GM04503 (cell line): ENCODE measurements around the gene NPY2R.

Experiments
- DNase-seq: peaks from one replicate; pipeline ENCODE4 v3.0.0-alpha.2; 2012; ENCODE audit warnings: low read depth

NPY2R gene, protein sequence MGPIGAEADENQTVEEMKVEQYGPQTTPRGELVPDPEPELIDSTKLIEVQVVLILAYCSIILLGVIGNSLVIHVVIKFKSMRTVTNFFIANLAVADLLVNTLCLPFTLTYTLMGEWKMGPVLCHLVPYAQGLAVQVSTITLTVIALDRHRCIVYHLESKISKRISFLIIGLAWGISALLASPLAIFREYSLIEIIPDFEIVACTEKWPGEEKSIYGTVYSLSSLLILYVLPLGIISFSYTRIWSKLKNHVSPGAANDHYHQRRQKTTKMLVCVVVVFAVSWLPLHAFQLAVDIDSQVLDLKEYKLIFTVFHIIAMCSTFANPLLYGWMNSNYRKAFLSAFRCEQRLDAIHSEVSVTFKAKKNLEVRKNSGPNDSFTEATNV

DNA sequence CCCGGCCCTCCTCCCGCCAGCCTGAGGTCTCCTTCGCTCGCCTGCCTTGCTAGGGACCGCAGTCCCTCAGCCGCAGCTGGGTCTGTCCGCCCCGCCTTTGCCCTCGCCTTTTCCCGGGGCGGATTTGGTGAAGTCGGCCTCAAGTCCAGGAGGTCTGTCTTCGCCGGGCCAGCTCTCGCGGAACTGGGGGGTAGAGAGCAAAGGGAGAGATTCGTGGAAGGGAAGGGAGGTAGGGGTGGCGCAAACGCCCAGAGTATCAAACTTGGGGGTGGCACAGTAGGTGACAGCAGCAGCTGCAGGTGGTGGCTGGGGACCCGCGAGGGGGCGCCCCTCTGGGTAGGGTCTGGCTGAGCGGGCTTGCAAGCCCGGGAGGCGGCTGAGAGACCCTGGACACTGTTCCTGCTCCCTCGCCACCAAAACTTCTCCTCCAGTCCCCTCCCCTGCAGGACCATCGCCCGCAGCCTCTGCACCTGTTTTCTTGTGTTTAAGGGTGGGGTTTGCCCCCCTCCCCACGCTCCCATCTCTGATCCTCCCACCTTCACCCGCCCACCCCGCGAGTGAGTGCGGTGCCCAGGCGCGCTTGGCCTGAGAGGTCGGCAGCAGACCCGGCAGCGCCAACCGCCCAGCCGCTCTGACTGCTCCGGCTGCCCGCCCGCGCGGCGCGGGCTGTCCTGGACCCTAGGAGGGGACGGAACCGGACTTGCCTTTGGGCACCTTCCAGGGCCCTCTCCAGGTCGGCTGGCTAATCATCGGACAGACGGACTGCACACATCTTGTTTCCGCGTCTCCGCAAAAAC lies at the start of gene NPY2R:
TSS of gene NPY2R (plus strand) at position 379 of the 797 bp plus-strand sequence. CDS start 5,304 bp downstream, outside the sequence.
- no peak for DNase-seq

- DNase-seq, result no peak
These were observed 47.1 kb upstream of the NPY2R start for GRCh38 chr4:155161357-155161756.

GRCh38 chr4:155164718-155165117 lies 43.7 kb upstream of the NPY2R start:
- no peak for DNase-seq

- DNase-seq, result no peak
These were observed 37.9 kb upstream of the NPY2R start for GRCh38 chr4:155170569-155170968.

GRCh38 chr4:155173371-155173770 lies 35.1 kb upstream of the NPY2R start:
- DNase-seq, result no peak

- no peak for DNase-seq
These were observed 33.8 kb upstream of the NPY2R start for GRCh38 chr4:155174668-155175067.

DNA sequence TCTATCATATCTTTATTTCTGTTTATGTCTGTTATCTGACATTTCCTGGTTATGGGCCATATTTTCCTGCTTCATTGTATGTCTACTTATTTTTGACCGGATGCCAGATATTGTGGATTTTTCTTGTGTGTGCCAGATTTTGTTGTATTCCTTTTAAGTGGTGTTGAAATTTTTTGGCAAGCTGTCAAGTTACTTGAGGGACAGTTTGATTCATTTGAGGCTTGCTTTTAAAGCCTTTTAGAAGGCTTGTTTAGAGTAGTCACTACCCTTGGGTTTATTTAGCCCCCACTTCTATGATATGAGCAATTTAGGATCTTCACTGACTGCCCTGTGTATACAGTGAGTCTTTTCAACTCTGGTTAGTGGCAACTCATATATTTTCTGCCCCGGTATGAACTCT lies 29.2 kb upstream of the NPY2R start:
- DNase-seq, result no peak

GRCh38 chr4:155186972-155187371 lies 21.5 kb upstream of the NPY2R start:
- DNase-seq, result no peak

DNA sequence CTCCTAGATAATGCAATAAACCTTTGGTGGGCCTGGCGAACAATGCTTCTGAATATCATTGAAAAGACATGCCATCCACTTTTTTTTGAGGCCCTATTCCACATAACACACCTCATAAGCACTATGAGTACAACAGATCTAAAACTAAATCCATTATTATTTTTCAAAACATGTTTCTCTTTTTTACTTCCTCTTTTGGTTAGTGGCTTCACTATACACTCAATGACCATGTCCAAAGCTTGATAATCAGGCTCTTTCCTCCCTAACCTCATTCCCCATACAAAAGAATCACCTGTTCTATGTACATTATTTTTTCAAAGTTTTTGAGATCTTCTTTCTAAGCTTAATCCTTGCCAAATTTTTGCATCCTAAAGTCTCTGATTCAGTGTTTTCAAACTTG lies 20.4 kb upstream of the NPY2R start:
- DNase-seq, result no peak

- no peak for DNase-seq
These were observed 18.3 kb upstream of the NPY2R start for GRCh38 chr4:155190099-155190498.

GRCh38 chr4:155197757-155198156 lies 10.7 kb upstream of the NPY2R start:
- DNase-seq, result no peak

DNA sequence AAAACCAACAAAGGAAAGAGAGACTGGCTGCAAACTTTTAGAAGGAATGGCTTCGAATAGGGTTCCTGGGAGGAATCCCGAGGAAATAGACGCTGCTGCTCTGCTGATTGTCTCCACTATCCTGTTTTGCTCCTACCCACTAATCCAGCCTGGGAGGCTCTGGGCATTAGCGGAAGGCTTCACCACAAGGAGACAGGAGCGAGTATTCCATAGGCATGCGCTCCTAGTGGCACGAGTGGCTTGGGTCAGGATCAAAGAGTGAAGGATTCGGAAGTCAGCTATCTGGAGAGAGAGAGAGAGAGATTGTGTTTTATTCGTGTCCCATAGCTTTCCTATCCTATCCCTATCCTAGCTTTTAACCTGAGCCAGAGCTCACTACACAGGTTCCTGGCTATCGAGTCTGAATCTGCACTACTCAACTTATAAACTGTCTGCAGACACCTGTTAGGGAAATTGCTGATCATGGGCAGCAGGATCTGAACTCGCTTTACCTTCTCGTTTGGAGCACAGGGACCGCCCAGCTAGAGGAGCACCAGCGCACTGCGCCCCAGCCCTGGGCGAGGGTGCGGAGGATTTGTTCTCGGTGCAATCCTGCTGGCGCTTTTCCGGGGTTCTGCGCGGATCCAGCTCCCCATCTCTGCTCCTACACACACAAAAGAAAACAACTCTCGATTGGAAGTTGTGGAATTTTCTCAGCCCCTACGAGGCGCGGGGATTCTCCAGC lies 740 bp upstream of the NPY2R start:
- no peak for DNase-seq

DNA sequence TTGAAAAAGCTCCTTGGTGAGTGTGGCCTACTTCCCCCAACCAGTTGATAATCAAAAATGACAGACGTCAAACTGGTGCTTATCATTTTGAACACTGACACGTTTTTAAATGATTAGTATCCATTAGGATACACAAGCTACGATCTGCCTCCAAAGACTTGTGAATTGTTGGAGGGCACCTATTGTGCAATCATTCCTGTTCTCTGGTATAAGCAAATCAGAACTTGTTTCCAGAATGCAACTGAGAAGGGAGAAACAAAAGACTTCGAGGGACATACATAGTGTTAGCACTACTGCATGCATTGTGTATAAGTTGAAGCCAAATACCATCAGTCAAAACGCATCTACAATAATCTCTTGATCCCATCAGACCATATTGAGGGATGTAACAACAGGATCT lies 11.6 kb downstream of the NPY2R start:
- no peak for DNase-seq

GRCh38 chr4:155227131-155227530 lies 18.7 kb downstream of the NPY2R start:
- DNase-seq, result no peak

DNA sequence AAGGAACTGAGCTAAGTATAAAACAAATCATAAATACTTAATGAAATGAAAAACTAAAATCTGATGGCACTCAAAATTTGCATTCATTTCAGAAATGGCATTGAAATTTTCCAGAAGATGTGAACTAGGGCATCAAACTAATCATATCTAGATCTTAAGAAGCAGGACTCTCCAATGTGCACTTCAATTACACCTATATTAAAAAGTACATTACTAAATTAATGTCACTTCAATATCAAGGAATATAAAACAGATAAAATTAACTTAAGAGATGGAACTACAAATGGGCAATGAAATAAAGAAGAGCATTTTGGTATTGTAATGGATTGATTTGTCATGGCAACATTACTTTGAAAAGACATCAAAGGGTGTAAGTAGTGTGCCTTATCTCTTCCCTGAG lies 20.3 kb downstream of the NPY2R start:
- no peak for DNase-seq

DNA sequence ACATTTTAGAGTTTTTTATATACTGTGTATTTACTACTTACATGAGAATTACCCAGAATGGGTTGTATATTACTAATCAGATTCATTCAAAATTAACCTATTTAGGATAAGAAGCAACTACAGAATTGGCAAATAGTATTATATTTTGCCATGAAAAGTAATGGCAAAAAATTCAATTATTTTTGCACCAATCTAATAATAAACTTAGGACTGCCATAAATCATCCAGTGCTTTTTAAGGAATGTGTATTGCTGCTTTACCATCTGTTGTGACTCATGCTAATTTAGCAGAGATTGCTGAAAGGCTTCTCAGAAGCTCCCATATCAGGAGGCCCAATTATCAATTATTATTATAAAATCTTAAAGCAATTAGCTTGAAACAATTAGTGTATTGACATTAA lies 24.0 kb downstream of the NPY2R start:
- no peak for DNase-seq

- DNase-seq, result no peak
These were observed 25.8 kb downstream of the NPY2R start for GRCh38 chr4:155234206-155234605.

GRCh38 chr4:155237567-155237966 lies 29.1 kb downstream of the NPY2R start:
- no peak for DNase-seq

DNA sequence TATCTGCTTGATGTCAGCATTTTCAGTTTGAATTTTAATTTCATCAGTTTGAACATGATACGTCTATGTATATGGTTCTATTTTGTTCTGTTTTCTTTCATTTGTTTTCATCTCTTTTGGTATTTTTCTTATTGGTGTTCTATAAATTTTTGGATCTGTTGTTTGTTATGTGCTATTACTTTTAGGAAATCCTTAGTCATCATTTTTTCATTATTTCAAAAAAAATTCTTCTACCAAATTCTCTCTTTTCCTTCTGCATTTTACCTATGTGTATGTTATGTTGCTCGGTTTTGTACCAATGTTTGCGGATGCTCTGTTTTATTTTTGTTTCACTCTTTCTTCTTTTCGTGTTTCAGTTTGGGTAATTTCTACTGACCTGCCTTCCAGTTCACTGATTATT lies 32.8 kb downstream of the NPY2R start:
- no peak for DNase-seq

DNA sequence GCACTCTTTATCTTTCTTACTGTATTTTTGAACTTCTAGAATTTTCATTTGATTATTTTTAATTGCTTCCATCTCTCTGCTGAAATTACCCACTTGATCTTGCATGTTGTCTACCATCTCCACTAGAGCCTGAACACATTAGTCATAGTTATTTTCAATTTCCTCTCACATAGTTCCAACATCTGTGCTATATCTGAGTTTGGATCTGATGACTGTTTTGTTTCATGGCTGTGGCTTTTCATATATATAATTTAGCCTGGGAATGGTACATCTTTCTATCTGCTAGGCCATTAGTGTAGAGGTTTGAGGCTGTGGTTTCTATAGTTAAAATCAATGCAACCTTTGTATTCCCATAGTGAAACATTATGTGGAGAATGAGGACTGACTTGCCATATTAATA lies 33.2 kb downstream of the NPY2R start:
- no peak for DNase-seq

DNA sequence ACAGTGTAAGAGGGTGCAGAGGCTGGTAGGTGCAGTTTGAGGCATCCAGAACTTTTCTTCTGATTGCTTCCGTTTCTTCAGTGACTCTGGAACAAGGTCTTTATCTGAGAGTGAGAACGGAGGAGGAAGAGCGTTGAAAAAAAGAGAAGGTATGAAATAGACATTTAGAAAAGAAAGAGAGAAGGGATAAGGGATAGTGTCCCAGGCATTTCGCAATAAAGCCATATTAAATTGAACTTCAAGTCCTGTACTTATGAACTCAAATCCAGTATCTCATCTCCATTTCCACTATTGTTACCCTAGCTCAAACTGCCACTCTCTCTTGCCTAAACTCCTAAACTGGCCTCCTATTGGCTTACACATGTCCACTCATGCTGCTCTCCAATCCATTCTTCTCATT lies 36.7 kb downstream of the NPY2R start:
- no peak for DNase-seq

DNA sequence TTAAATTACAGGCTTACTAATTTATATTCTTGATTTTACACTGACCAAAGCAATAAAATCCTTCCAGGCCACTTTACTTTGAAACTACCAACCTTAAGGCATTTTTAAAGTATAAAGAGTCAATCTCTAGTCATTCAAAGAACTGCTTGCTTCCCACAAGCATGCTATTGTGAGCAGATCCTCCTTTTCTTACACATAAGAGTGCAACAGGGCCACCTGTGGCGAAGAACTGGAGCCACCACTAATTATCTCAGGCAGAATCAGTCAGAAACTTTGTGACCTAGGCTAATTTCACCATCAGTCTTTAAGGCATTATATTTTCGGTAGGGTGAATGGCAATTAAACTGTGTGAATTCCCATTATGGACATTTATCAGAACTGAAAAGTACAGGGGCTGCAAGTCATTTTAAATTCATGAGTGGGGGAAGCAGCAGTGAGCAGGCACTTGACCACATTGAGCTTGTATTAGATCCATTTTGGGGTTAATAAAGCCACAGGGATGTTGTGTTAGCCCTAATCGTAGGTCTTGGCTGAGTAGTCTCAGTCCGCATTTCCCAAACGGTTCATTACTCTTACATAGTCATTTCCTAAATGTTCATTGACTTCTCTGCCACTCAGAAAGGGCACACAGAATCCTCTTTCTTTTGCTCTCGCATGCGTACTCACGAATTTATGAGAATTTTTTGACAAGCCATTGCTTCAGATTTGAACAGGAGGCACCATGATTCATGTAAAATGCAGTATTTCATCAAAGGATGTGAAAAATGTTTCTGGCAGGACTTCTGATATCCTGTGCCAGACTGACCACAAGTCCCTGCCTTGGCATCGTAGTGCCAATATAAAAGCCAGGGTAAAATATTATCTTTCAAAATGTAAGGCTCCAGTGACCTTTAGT lies 39.8 kb downstream of the NPY2R start:
- DNase-seq, result no peak
